A549 (cell line): ENCODE results near the gene HS3ST3B1. TPM values are rescaled to one million over a fixed set of nuclear protein-coding genes. Genes with fewer than 3 reads are reported as not detected.
A peak's percentile ranks its signal among the peaks of the same experiment; 100 is the strongest.

ENCODE experiments used
- ATAC-seq, 2 experiments: fragments of 200-7000 bp in 1 of 2; fragments of >200 bp in 1 of 2; cut with Nextera tagmentation in 1 of 2; cut with Tn5 transposase in 1 of 2; 3 replicates each; pipeline versions ENCODE4 v1.8.0 to v1.9.1; 2018 to 2020; ENCODE audit warnings: mild to moderate bottlenecking in 1 of 2, moderate library complexity in 1 of 2
- CTCF ChIA-PET: fragments of 300-600 bp; sonication (Branson Sonifier 250); formaldehyde crosslinking; extraction: SDS; loops from one replicate; lab custom pipeline; 2021; ENCODE audit warnings: antibody characterized with exemption, inconsistent platforms; lab: Yijun Ruan, JAX
- POLR2A ChIA-PET: fragments of 350-600 bp; formaldehyde crosslinking; extraction: SDS; loops from one replicate; lab custom pipeline; 2021; ENCODE audit warnings: antibody characterized with exemption, inconsistent platforms; lab: Yijun Ruan, JAX
- DNase-seq, 2 experiments: peaks; one replicate each; pipeline versions ENCODE4 v3.0.0 to v3.0.0-alpha.2; 2011 to 2016; ENCODE audit warnings: low read depth in 1 of 2, low spot score in 1 of 2
- FAIRE-seq: peaks from 2 replicates; lab custom pipeline; 2011; peaks lifted over from hg19 to GRCh38; lab: Jason Lieb, UNC
- H3K27ac ChIP-seq, 2 experiments: fragments of >200 bp; sonication (Bioruptor Twin); formaldehyde crosslinking; 3 replicates each; pipeline ENCODE4 v1.5.1; 2016 to 2017
- H3K4me1 ChIP-seq: fragments of >200 bp; sonication (Bioruptor Twin); formaldehyde crosslinking; 3 replicates; pipeline ENCODE4 v1.6.1; 2016
- H3K4me2 ChIP-seq: fragments of >200 bp; sonication (Bioruptor Twin); formaldehyde crosslinking; 3 replicates; pipeline ENCODE4 v1.6.1; 2016
- H3K4me3 ChIP-seq: fragments of >200 bp; sonication (Bioruptor Twin); formaldehyde crosslinking; 3 replicates; pipeline ENCODE4 v1.5.1; 2016
- H3K9me3 ChIP-seq: fragments of >200 bp; sonication (Bioruptor Twin); formaldehyde crosslinking; 3 replicates; pipeline ENCODE4 v1.6.1; 2016
- BCL3 ChIP-seq: fragments of >200 bp; sonication (Bioruptor Twin); formaldehyde crosslinking; IDR thresholded peaks from 3 replicates; pipeline ENCODE4 v1.6.1; 2016
- CBX8 ChIP-seq: fragments of 200-600 bp; sonication (generic); IDR thresholded peaks from 2 replicates; pipeline ENCODE4 v1.6.1; 2016
- CTCF ChIP-seq: fragments of >200 bp; sonication (Bioruptor Twin); formaldehyde crosslinking; IDR thresholded peaks from 3 replicates; pipeline ENCODE4 v1.5.1; 2016
- E2F6 ChIP-seq: IDR thresholded peaks from 2 replicates; pipeline ENCODE4 v1.6.1; 2012; ENCODE audit warnings: low read depth, borderline replicate concordance
- FOSB ChIP-seq: fragments of 250-450 bp; sonication (Bioruptor Pico); IDR thresholded peaks from 2 replicates; pipeline ENCODE4 v1.5.0; 2020; ENCODE audit warnings: mild to moderate bottlenecking, moderate library complexity
- FOXS1 ChIP-seq: fragments of 250-450 bp; sonication (Bioruptor Pico); IDR thresholded peaks from 2 replicates; pipeline ENCODE4 v1.5.0; 2020; ENCODE audit warnings: mild to moderate bottlenecking, moderate library complexity
- HES2 ChIP-seq: fragments of >200 bp; sonication (Bioruptor Twin); formaldehyde crosslinking; IDR thresholded peaks from 2 replicates; pipeline ENCODE4 v1.6.1; 2016
- HOXB13 ChIP-seq: fragments of 250-450 bp; sonication (Bioruptor Pico); IDR thresholded peaks from 2 replicates; pipeline ENCODE4 v1.5.0; 2020; ENCODE audit warnings: low read depth, mild to moderate bottlenecking, moderate library complexity
- JUNB ChIP-seq: fragments of >200 bp; sonication (Bioruptor Twin); formaldehyde crosslinking; IDR thresholded peaks from 2 replicates; pipeline ENCODE4 v1.6.1; 2016
- MAX ChIP-seq: IDR thresholded peaks from 2 replicates; pipeline ENCODE4 v1.6.1; 2012
- MYC ChIP-seq: IDR thresholded peaks from 2 replicates; pipeline ENCODE4 v1.6.1; 2012; ENCODE audit warnings: mild to moderate bottlenecking, inconsistent platforms, low read length, improper control_type of control experiment, borderline replicate concordance
- PBX3 ChIP-seq: IDR thresholded peaks from 2 replicates; pipeline ENCODE4 v1.6.1; 2012
- POLR2AphosphoS2 ChIP-seq: conservative IDR thresholded peaks from 2 replicates; pipeline ENCODE4 v1.6.1; 2012; ENCODE audit warnings: low read length, improper control_type of control experiment, inconsistent platforms
- RAD21 ChIP-seq, 2 experiments: fragments of >200 bp in 1 of 2; sonication (Bioruptor Twin) in 1 of 2; formaldehyde crosslinking in 1 of 2; IDR thresholded peaks in 1 of 2; conservative IDR thresholded peaks in 1 of 2; 2 replicates in 1 of 2; 3 replicates in 1 of 2; pipeline ENCODE4 v1.6.1; 2012 to 2018; ENCODE audit warnings: inconsistent platforms in 1 of 2
- SMC3 ChIP-seq: fragments of >200 bp; sonication (Bioruptor Twin); formaldehyde crosslinking; IDR thresholded peaks from 3 replicates; pipeline ENCODE4 v1.6.1; 2018; ENCODE audit warnings: inconsistent platforms
- ZSCAN20 ChIP-seq: fragments of 250-450 bp; sonication (Bioruptor Pico); IDR thresholded peaks from 2 replicates; pipeline ENCODE4 v1.8.0; 2022; ENCODE audit warnings: mild to moderate bottlenecking, moderate library complexity
- WGBS: methylation state at CpG from one replicate; pipeline ENCODE4 v1.1.6; 2017; ENCODE audit errors: missing lambda C conversion rate; 5-methylcytosine and 5-hydroxymethylcytosine counted together
- polyA plus RNA-seq, 4 experiments: library from polyadenylated mRNA; depleted of rRNA in 3 of 4; stranded (reverse); fragments of >200 nt; fragmentation: RNase III in 1 of 4; extraction: RNeasy Plus Mini Kit Qiagen cat#74134 plus additional on column Dnase treatment in 1 of 4; gene quantifications; 2 replicates in 3 of 4; 3 replicates in 1 of 4; pipeline ENCODE4 v1.2.3, GENCODE V29; 2011 to 2017

The HS3ST3B1 gene
- polyA plus RNA-seq, 2 of the 4 experiments (the other 2 are of a cell fraction), result 0.15 to 0.44 TPM

- TF ChIP-seq POLR2AphosphoS2, result no peak
- no peak for TF ChIP-seq PBX3
- TF ChIP-seq ZSCAN20 (CRISPR knock-in tag), result no peak
- peak; percentile 87 for TF ChIP-seq CTCF
- peak; percentile 82 for TF ChIP-seq SMC3
- no peak for TF ChIP-seq FOSB
- no peak for TF ChIP-seq HOXB13 (CRISPR knock-in tag)
- TF ChIP-seq RAD21 (conservative IDR thresholded peaks at IDR 0.05 in 1 of 2, IDR thresholded peaks at IDR 0.05 in 1 of 2), result peak; percentile 70 to 95
- TF ChIP-seq E2F6, result peak; percentile 55; the same call in 1 of the 2 replicates
- peak; percentile 54; the same call in 1 of the 2 replicates for TF ChIP-seq MAX
- TF ChIP-seq BCL3, result no peak
- TF ChIP-seq MYC, result 0 out of 2 replicates have a peak, but pooled peaks have one; percentile 50
- TF ChIP-seq, all 56 proteins: peak for 6
- ChIA-PET CTCF (interaction anchor here (0.5 to 4.2 kb wide), 44 partner anchors 9 to 1273 kb away, joined by 3 to 48 read pairs (median 4); no protein-coding TSS in a partner anchor), POLR2A (no interaction called here)
- peak overlapping the region; percentile 53 for H3K4me3 ChIP-seq
- peak overlapping the region; percentile 90 for H3K4me2 ChIP-seq
- H3K9me3 ChIP-seq, result no peaks in the 10 kb centered on the region
- FAIRE-seq (no peak), ATAC-seq (peak; percentile 57 to 74), DNase-seq (peak; percentile 80 to 83)
- WGBS, result 4% methylated on average over 54 of the region's 64 CpGs
- H3K27ac ChIP-seq, result peak overlapping the region; percentile 44 to 67; a peak in 4 of 6 replicates
- H3K4me1 ChIP-seq, result peaks cover 29% of the 10 kb centered on the region
Measured at GRCh38 chr17:14302431-14303099, 1.7 kb downstream of the HS3ST3B1 start.

GRCh38 chr17:14303343-14304221, 2.7 kb downstream of the HS3ST3B1 start:
- no peak overlapping the region for H3K27ac ChIP-seq
- ATAC-seq (no peak), DNase-seq (no peak), FAIRE-seq (no peak)
- H3K4me3 ChIP-seq, result no peak overlapping the region
- peaks cover 26% of the 10 kb centered on the region for H3K4me1 ChIP-seq
- 78% methylated on average over 54 of the region's 56 CpGs for WGBS
- no peaks in the 10 kb centered on the region for H3K9me3 ChIP-seq
- H3K4me2 ChIP-seq, result peak overlapping the region; percentile 90; the same call in 1 of the 3 replicates
- ChIA-PET CTCF (interaction anchor here (0.6 to 4.2 kb wide), 20 partner anchors 9 to 1249 kb away, joined by 3 to 48 read pairs (median 4); no protein-coding TSS in a partner anchor), POLR2A (no interaction called here)
- no peak for TF ChIP-seq HES2
- TF ChIP-seq CBX8, result no peak
- no peak for TF ChIP-seq FOXS1
- no peak for TF ChIP-seq JUNB
